A673 (cell line): ENCODE measurements around the gene UQCC2. TPM values are rescaled to one million over a fixed set of nuclear protein-coding genes. Genes with fewer than 3 reads are reported as not detected.

Experiments used
- BruUV-seq: library from RNA; stranded (reverse); fragments of 400-500 nt; replicated peaks from 2 replicates; lab custom pipeline; 2021; lab: Mats Ljungman, UMichigan
- CTCF ChIA-PET: fragments of 300-600 bp; sonication (Branson Sonifier 250); formaldehyde crosslinking; loops from one replicate; lab custom pipeline; 2022; ENCODE audit warnings: antibody characterized with exemption; lab: Charles Lee
- POLR2A ChIA-PET: fragments of 300-600 bp; sonication (Branson Sonifier 250); formaldehyde crosslinking; loops from one replicate; lab custom pipeline; 2022; ENCODE audit warnings: antibody characterized with exemption; ENCODE audit not compliant: low non-redundant PET; lab: Charles Lee
- DNase-seq: peaks from one replicate; pipeline ENCODE4 v3.0.0-alpha.2; 2015; ENCODE audit warnings: low spot score
- H3K27ac ChIP-seq: fragments of 200-600 bp; sonication (generic); 2 replicates; pipeline ENCODE4 v1.5.1; 2016; ENCODE audit warnings: mixed run types, low read depth, mild to moderate bottlenecking, mixed read lengths, antibody characterized with exemption, low read length; ENCODE audit not compliant: poor library complexity, severe bottlenecking
- H3K27me3 ChIP-seq: fragments of 200-600 bp; sonication (generic); replicated peaks from 2 replicates; pipeline ENCODE4 v1.6.1; 2017; ENCODE audit warnings: mixed run types, low read depth, mild to moderate bottlenecking, mixed read lengths, antibody characterized with exemption, low read length; ENCODE audit not compliant: insufficient read depth, poor library complexity
- H3K36me3 ChIP-seq: fragments of 200-600 bp; sonication (generic); 2 replicates; pipeline ENCODE4 v1.6.1; 2016; ENCODE audit warnings: mixed run types, mild to moderate bottlenecking, mixed read lengths, antibody characterized with exemption, low read length; ENCODE audit not compliant: insufficient read depth, poor library complexity, severe bottlenecking
- H3K4me1 ChIP-seq: fragments of 200-600 bp; sonication (generic); 2 replicates; pipeline ENCODE4 v1.6.1; 2017; ENCODE audit warnings: mixed run types, mild to moderate bottlenecking, mixed read lengths, antibody characterized with exemption, low read length; ENCODE audit not compliant: insufficient read depth, poor library complexity, severe bottlenecking
- H3K4me3 ChIP-seq: fragments of 200-600 bp; sonication (generic); 2 replicates; pipeline ENCODE4 v1.5.1; 2016; ENCODE audit warnings: low read depth, mixed run types, mild to moderate bottlenecking, mixed read lengths, low read length; ENCODE audit not compliant: poor library complexity, severe bottlenecking
- H3K9me3 ChIP-seq: fragments of 200-600 bp; sonication (generic); 2 replicates; pipeline ENCODE4 v1.6.1; 2016; ENCODE audit warnings: mixed run types, low read depth, mild to moderate bottlenecking, mixed read lengths, antibody characterized with exemption, low read length; ENCODE audit not compliant: poor library complexity, severe bottlenecking
- EZH2 ChIP-seq: fragments of 200-600 bp; sonication (generic); IDR thresholded peaks from 2 replicates; pipeline ENCODE4 v1.6.1; 2017; ENCODE audit warnings: borderline replicate concordance, low read depth, mild to moderate bottlenecking, mixed read lengths, antibody characterized with exemption, low read length; ENCODE audit not compliant: poor library complexity, severe bottlenecking
- intact Hi-C: fragments of 100-400 bp; cut with micrococcal nuclease; formaldehyde crosslinking; loops from one replicate; pipeline ENCODE4 v1.10.0; 2022; ENCODE audit not compliant: unreplicated experiment
- total RNA-seq: library from RNA; stranded (reverse); gene quantifications from 2 replicates; pipeline ENCODE4 v1.2.3, GENCODE V29; 2021
- TF ChIP-seq, protein P1 (sequence below): fragments of 300-800, 200-600 bp; sonication (generic); conservative IDR thresholded peaks from 2 replicates; pipeline ENCODE4 v1.5.1; 2017; ENCODE audit warnings: low read depth, mild to moderate bottlenecking, antibody characterized with exemption, low read length, moderate library complexity, mixed read lengths

The UQCC2 gene
- total RNA-seq, 1 experiment from 2014 or later, result 124 TPM

DNA sequence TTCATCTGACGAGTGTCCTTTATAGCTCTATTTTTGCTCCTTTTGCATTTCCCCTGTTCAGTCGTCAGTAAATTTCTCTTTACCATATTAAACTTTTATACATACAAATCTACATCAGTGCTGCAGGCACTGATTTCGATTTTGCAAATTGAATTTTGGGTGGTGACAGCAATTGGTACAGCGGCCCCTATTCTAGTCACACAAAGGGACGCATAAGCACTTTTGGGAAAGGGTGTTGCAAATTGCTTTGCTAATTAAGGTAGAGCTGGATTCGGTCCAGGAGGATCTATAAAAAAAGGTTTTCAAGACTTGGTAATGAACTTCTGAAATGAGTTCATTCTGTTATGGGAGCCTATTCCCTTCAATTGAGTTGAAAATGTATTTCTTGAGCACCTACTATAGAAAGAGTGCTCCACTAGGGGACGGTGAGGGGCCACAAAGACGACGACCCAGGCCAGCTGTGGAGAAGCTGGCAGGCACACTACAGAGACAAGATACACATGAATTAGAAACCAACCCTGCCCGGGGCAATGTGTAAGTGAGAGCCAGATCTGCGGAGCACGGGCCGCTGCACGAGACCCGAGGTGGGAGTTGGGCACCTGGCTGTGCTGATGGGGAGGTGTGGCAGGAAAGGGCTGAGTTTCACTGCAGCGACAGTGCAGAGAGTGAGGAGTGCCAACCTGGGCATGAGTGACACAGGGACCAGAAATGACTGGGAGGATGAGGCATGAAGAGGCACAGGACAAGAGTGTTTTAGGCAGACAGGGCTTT, 5.4 kb downstream of the UQCC2 start:
- peaks cover 20% of the 10 kb centered on the region for H3K4me1 ChIP-seq
- BruUV-seq, result no TSS peak
- ChIA-PET CTCF (no interaction called here), POLR2A (no interaction called here)
- DNase-seq, result no peak
- H3K27ac ChIP-seq, result no peak overlapping the region
- H3K9me3 ChIP-seq, result no peaks in the 10 kb centered on the region
- intact Hi-C loops, result no loop called here
- H3K4me3 ChIP-seq, result no peak overlapping the region
- H3K27me3 ChIP-seq, result no peaks in the 10 kb centered on the region
- TF ChIP-seq EZH2, result no peak
- TF ChIP-seq, protein P1, sequence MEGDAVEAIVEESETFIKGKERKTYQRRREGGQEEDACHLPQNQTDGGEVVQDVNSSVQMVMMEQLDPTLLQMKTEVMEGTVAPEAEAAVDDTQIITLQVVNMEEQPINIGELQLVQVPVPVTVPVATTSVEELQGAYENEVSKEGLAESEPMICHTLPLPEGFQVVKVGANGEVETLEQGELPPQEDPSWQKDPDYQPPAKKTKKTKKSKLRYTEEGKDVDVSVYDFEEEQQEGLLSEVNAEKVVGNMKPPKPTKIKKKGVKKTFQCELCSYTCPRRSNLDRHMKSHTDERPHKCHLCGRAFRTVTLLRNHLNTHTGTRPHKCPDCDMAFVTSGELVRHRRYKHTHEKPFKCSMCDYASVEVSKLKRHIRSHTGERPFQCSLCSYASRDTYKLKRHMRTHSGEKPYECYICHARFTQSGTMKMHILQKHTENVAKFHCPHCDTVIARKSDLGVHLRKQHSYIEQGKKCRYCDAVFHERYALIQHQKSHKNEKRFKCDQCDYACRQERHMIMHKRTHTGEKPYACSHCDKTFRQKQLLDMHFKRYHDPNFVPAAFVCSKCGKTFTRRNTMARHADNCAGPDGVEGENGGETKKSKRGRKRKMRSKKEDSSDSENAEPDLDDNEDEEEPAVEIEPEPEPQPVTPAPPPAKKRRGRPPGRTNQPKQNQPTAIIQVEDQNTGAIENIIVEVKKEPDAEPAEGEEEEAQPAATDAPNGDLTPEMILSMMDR, result no peak
- H3K36me3 ChIP-seq, result peaks cover 27% of the 10 kb centered on the region

DNA sequence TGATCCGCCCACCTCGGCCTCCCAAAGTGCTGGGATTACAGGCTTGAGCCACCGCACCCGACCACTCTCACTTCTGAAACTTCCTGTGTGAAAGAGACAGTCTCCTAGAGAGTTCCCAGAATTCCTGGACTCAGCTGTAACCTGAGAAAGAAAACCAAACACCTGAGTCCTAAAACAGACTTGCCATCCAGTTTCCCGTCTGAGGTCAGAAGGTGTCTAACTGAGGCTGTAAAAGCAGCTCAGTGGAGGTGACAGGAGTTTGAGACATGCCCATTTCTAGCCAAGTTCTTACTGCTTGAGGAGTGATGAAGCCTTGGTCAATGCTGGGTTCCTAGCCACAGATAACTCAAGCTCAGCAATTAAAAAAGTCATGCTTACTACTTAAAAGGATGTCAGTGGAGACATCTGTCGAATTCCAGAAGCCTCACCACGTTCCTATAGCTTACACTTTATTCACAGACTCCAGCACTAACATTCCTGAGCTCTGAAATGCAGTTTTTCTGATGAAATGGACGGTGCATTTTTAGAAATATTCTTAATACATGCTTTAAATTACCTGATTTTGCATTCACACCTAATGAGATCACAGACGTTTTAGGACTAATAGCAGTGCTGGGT, 6.1 kb downstream of the UQCC2 start:
- Histone ChIP-seq H3K27ac (no peak overlapping the region), H3K27me3 (no peaks in the 10 kb centered on the region), H3K36me3 (peaks cover 25% of the 10 kb centered on the region), H3K4me3 (no peak overlapping the region), H3K9me3 (no peaks in the 10 kb centered on the region), H3K4me1 (peaks cover 13% of the 10 kb centered on the region)
- ChIA-PET POLR2A (no interaction called here), CTCF (no interaction called here)
- no TSS peak for BruUV-seq
- intact Hi-C loops, result no loop called here
- DNase-seq, result no peak
- TF ChIP-seq EZH2, result no peak
- TF ChIP-seq, protein P1, result no peak

DNA sequence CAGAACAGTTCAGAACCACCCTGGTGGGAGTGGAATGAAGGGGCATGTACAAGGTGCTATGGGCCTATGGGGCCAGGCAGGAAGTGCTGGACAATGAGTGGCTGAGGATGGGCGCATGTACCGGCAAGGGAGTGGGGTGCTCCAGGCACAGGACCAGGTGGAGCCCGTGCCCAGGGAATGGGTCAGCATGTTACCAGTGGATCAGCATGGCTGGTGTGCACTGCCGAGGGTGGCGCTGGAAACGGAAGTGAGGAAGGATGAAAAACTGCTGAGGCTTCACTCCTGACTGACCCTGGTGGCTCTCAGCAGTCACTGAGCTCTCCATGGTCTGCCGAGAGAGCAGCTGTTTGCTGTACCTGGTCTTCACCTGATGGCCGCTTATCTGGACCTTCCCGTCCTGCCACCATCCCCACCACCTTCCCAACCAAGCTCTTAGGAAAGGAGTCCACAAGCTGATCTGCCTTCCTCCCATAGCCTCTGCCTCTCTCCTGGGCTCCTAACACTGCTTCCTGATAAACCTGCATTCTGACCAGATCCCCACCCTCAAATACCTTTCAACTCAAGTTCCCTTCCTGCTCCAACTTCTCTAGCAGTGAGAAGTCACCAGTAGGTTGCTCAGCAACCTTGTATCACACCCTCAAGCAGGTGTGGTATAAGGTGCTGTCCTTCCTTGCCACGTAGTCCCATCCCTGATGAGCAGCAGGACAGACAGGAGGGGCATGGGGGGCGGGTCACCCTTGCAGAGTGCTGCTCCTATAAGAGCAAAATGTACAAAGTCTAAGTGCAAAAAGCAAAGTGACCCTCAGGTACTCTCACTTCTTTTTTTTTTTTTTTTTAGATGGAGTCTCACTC, 7.1 kb downstream of the UQCC2 start:
- ChIA-PET POLR2A (no interaction called here), CTCF (no interaction called here)
- Histone ChIP-seq H3K4me1 (peaks cover 10% of the 10 kb centered on the region), H3K36me3 (peaks cover 28% of the 10 kb centered on the region), H3K9me3 (no peaks in the 10 kb centered on the region), H3K27me3 (no peaks in the 10 kb centered on the region), H3K4me3 (no peak overlapping the region), H3K27ac (no peak overlapping the region)
- BruUV-seq, result no TSS peak
- intact Hi-C loops, result no loop called here
- TF ChIP-seq, protein P1, result no peak
- no peak for TF ChIP-seq EZH2
- no peak for DNase-seq
